Naive thymus-derived CD4-positive, alpha-beta T cell (primary cell): ENCODE measurements around the gene KBTBD13. TPM values are rescaled to one million over a fixed set of nuclear protein-coding genes. Genes with fewer than 3 reads are reported as not detected.

Experiments used
- ATAC-seq: fragments of 150-1000 bp; cut with Tn5 transposase; 2 replicates; pipeline ENCODE4 v1.10.0; 2021; ENCODE audit warnings: mild to moderate bottlenecking, moderate library complexity
- CTCF ChIA-PET: fragments of 350-600 bp; sonication (Branson Sonifier 250); formaldehyde crosslinking; loops from one replicate; lab custom pipeline; 2021; ENCODE audit warnings: antibody characterized with exemption; lab: Charles Lee
- POLR2A ChIA-PET: fragments of 350-600 bp; sonication (Branson Sonifier 250); formaldehyde crosslinking; loops from one replicate; lab custom pipeline; 2021; ENCODE audit warnings: antibody characterized with exemption, inconsistent platforms; lab: Charles Lee
- DNase-seq, 9 donors: peaks; one replicate each; pipeline versions ENCODE4 v3.0.0 to v3.0.0-alpha.2; 2020 to 2022; ENCODE audit warnings: mixed read lengths in 1 of 9
- H3K27ac ChIP-seq: one replicate; pipeline ENCODE4 v1.7.0; 2013; ENCODE audit warnings: mild to moderate bottlenecking, low read depth, low read length, moderate library complexity
- H3K27me3 ChIP-seq, 2 donors: one replicate each; pipeline ENCODE4 v1.7.0; 2013; ENCODE audit warnings: low read length in 2 of 2, mild to moderate bottlenecking in 2 of 2, moderate library complexity in 2 of 2; ENCODE audit not compliant: control insufficient read depth in 2 of 2, insufficient read depth in 2 of 2
- H3K36me3 ChIP-seq, 3 experiments: 1 replicate in 2 of 3; 2 replicates in 1 of 3; pipeline ENCODE4 v1.7.0; 2013; ENCODE audit warnings: low read length in 3 of 3, mild to moderate bottlenecking in 3 of 3, moderate library complexity in 1 of 3; ENCODE audit not compliant: insufficient read depth in 3 of 3, control insufficient read depth in 2 of 3
- H3K4me1 ChIP-seq, 2 donors: one replicate each; pipeline ENCODE4 v1.7.0; 2013; ENCODE audit warnings: low read length in 2 of 2, mild to moderate bottlenecking in 2 of 2, moderate library complexity in 1 of 2; ENCODE audit not compliant: control insufficient read depth in 2 of 2, insufficient read depth in 2 of 2
- H3K4me3 ChIP-seq: 2 replicates; pipeline ENCODE4 v1.7.0; 2013; ENCODE audit warnings: mild to moderate bottlenecking, low read length
- H3K9me3 ChIP-seq, 3 experiments: 1 replicate in 2 of 3; 2 replicates in 1 of 3; pipeline ENCODE4 v1.7.0; 2013; ENCODE audit warnings: low read length in 3 of 3; ENCODE audit not compliant: control insufficient read depth in 2 of 3
- H3K27ac Mint-ChIP-seq, 9 donors: one replicate each; pipeline ENCODE4 v1.8.0; 2020 to 2022; ENCODE audit warnings: mixed read lengths in 9 of 9, mild to moderate bottlenecking in 8 of 9, moderate library complexity in 5 of 9, inconsistent platforms in 2 of 9
- H3K27me3 Mint-ChIP-seq, 5 donors: one replicate each; pipeline ENCODE4 v1.8.0; 2021 to 2022; ENCODE audit warnings: mixed read lengths in 5 of 5, mild to moderate bottlenecking in 1 of 5
- H3K36me3 Mint-ChIP-seq, 5 donors: one replicate each; pipeline ENCODE4 v1.8.0; 2020 to 2022; ENCODE audit warnings: mixed read lengths in 5 of 5, mild to moderate bottlenecking in 3 of 5, inconsistent platforms in 1 of 5
- H3K4me1 Mint-ChIP-seq, 7 donors: one replicate each; pipeline ENCODE4 v1.8.0; 2020 to 2022; ENCODE audit warnings: mixed read lengths in 7 of 7, mild to moderate bottlenecking in 3 of 7, inconsistent platforms in 1 of 7
- H3K4me3 Mint-ChIP-seq, 10 donors: one replicate each; pipeline ENCODE4 v1.8.0; 2020 to 2022; ENCODE audit warnings: mild to moderate bottlenecking in 10 of 10, mixed read lengths in 10 of 10, moderate library complexity in 6 of 10, inconsistent platforms in 2 of 10
- H3K9me3 Mint-ChIP-seq, 11 donors: one replicate each; pipeline ENCODE4 v1.8.0; 2020 to 2022; ENCODE audit warnings: mixed read lengths in 11 of 11, mild to moderate bottlenecking in 4 of 11, inconsistent platforms in 1 of 11, moderate library complexity in 1 of 11
- intact Hi-C, 2 donors: fragments of 100-400 bp; cut with micrococcal nuclease; formaldehyde crosslinking; loops; one replicate each; pipeline ENCODE4 v1.15.1; 2023
- polyA plus RNA-seq, 2 donors: library from polyadenylated mRNA; unstranded; fragments of 300-500 nt; fragmentation: Illumina TruSeq; gene quantifications; one replicate each; pipeline ENCODE4 v1.2.3, GENCODE V29; 2021
- total RNA-seq, 6 experiments: library from RNA in 5 of 6; stranded (reverse) in 5 of 6; gene quantifications; 1 replicate in 5 of 6; 2 replicates in 1 of 6; pipeline ENCODE4 v1.2.3 and lab custom pipeline; 2021 to 2026

KBTBD13 gene
- total RNA-seq = not detected
- polyA plus RNA-seq = not detected
- total RNA-seq (lab: John Stamatoyannopoulos, UW) = not detected

DNA sequence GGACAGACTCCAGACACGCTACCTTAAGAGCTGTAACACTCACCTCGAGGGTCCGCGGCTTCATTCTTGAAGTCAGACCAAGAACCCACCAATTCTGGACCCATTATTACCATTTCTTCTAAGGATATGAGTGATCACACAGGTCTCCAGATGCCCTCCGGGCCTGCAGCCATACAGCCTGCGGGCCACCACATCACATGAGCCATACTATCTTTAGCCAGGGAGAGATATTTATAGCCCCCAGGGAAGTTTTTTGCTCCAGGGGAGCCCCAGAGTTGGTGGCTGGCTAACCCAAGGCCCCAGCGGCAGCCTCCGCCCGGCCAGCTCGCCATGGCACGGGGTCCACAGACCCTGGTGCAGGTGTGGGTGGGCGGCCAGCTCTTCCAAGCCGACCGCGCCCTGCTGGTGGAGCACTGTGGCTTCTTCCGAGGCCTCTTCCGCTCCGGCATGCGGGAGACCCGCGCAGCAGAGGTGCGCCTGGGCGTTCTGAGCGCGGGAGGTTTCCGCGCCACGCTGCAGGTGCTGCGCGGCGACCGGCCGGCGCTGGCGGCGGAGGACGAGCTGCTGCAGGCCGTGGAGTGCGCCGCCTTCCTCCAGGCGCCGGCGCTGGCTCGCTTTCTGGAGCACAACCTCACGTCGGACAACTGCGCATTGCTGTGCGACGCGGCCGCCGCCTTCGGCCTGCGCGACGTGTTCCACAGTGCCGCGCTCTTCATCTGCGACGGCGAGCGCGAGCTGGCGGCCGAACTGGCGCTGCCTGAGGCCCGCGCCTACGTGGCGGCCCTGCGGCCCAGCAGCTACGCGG lies at the start of gene KBTBD13:
Gene KBTBD13 (plus strand): TSS at position 261 of the 805 bp plus-strand sequence. CDS start 70 bp downstream, at position 331.
- POLR2A ChIA-PET = no interaction called here
- H3K36me3 Mint-ChIP-seq = peaks cover 0 to 3% (median 0%) of the 10 kb centered on the region in 5 donors
- peaks cover 5 to 13% (median 10%) of the 10 kb centered on the region in 7 donors for H3K4me1 Mint-ChIP-seq
- CTCF ChIA-PET = interaction anchor here (0.9 to 1.8 kb wide), 2 partner anchors 7 to 42 kb away, joined by 3 to 5 read pairs; no protein-coding TSS in a partner anchor
- H3K9me3 Mint-ChIP-seq = no peaks in the 10 kb centered on the region
- no peaks in the 10 kb centered on the region for H3K36me3 ChIP-seq
- peak within 1 kb of the TSS in 1 of 9 donors; percentile 21 for H3K27ac Mint-ChIP-seq
- ATAC-seq (no peak), DNase-seq (no peak)
- peaks cover 16 to 27% (median 25%) of the 10 kb centered on the region in 5 donors for H3K27me3 Mint-ChIP-seq
- H3K4me1 ChIP-seq = peaks cover 0 to 2% of the 10 kb centered on the region in 2 donors
- peak within 1 kb of the TSS in 5 of 10 donors; percentile 26 to 68 (median 46) for H3K4me3 Mint-ChIP-seq
- H3K9me3 ChIP-seq = no peaks in the 10 kb centered on the region
- H3K4me3 ChIP-seq = no peak within 1 kb of the TSS
- H3K27me3 ChIP-seq = no peaks in the 10 kb centered on the region
- H3K27ac ChIP-seq = no peak within 1 kb of the TSS
- intact Hi-C loops = no loop called here

DNA sequence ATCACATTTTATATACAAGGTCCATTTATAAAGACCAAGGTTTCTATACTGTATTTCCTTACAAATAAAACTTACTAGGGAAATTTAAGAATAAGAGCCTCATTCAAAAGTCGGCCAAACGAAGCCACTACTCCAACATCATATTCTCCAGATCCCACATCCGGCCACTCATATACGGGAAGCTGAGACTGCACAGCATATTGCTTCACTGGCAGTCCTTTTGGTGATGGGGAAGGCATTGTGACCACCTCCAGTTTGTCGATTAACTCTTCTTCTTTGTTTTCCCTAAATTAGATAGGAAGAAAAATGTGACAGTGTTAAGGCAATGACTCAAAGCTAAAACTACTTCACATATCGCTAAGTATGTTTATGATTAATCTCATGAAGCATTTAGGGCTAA lies 49.8 kb upstream of the KBTBD13 start:
- Histone ChIP-seq H3K4me3 (no peak overlapping the region), H3K4me1 (peaks cover 9 to 10% of the 10 kb centered on the region in 2 donors), H3K27me3 (no peaks in the 10 kb centered on the region), H3K9me3 (no peaks in the 10 kb centered on the region), H3K36me3 (peaks cover 0 to 30% (median 4%) of the 10 kb centered on the region in 3 experiments), H3K27ac (no peak overlapping the region)
- intact Hi-C loops = loop anchor here in 1 of 2 donors (5.0 kb wide), 1 partner anchor 189 kb away; no protein-coding TSS in a partner anchor
- H3K27me3 Mint-ChIP-seq = peaks cover 0 to 16% (median 0%) of the 10 kb centered on the region in 5 donors
- DNase-seq = no peak
- ChIA-PET POLR2A (no interaction called here), CTCF (interaction anchor here (0.6 kb wide), 1 partner anchor 35 kb away, joined by 5 read pairs; no protein-coding TSS in a partner anchor)
- ATAC-seq = no peak
- no peaks in the 10 kb centered on the region for H3K9me3 Mint-ChIP-seq
- H3K4me3 Mint-ChIP-seq = peak overlapping the region in 3 of 10 donors; percentile 7 to 24 (median 17)
- H3K27ac Mint-ChIP-seq = peak overlapping the region in 2 of 9 donors; percentile 48 to 84
- H3K4me1 Mint-ChIP-seq = peaks cover 10 to 31% (median 18%) of the 10 kb centered on the region in 7 donors
- H3K36me3 Mint-ChIP-seq = peaks cover 3 to 28% (median 10%) of the 10 kb centered on the region in 5 donors

DNA sequence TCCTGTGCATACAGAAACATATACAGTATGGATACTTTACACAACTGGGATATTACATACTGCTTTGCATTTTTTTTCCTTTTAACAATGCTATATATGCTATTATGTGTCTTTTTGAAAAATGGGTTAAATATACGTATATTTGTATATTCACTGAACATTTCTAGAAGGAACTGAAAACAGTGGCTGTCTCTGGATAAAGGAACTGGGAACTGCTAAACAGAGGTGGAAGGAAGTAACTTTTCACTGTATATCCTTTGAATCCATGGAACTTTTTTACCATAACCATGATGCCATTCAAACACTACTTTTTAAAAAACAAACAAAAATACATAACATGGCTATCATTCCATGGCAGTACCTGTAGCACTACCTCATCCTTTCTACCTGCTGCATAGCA lies 49.0 kb upstream of the KBTBD13 start:
- peaks cover 3 to 28% (median 10%) of the 10 kb centered on the region in 5 donors for H3K36me3 Mint-ChIP-seq
- DNase-seq (no peak), ATAC-seq (no peak)
- H3K4me3 Mint-ChIP-seq = peak overlapping the region; percentile 83 to 98 (median 93)
- Histone ChIP-seq H3K9me3 (no peaks in the 10 kb centered on the region), H3K4me1 (peaks cover 9 to 10% of the 10 kb centered on the region in 2 donors), H3K27ac (peak overlapping the region; percentile 76), H3K4me3 (no peak overlapping the region), H3K36me3 (peaks cover 0 to 30% (median 4%) of the 10 kb centered on the region in 3 experiments), H3K27me3 (no peaks in the 10 kb centered on the region)
- H3K27ac Mint-ChIP-seq = peak overlapping the region in 2 of 9 donors; percentile 75 to 85
- peaks cover 10 to 36% (median 23%) of the 10 kb centered on the region in 7 donors for H3K4me1 Mint-ChIP-seq
- intact Hi-C loops = loop anchor here in 1 of 2 donors (5.0 kb wide), 1 partner anchor 190 kb away; no protein-coding TSS in a partner anchor
- peaks cover 4 to 24% (median 7%) of the 10 kb centered on the region in 5 donors for H3K27me3 Mint-ChIP-seq
- ChIA-PET POLR2A (no interaction called here), CTCF (interaction anchor here (0.6 kb wide), 1 partner anchor 34 kb away, joined by 5 read pairs; no protein-coding TSS in a partner anchor)
- H3K9me3 Mint-ChIP-seq = no peaks in the 10 kb centered on the region

- peak in 2 of 9 donors; percentile 18 to 22 for DNase-seq
- Histone ChIP-seq H3K4me1 (peaks cover 9 to 10% of the 10 kb centered on the region in 2 donors), H3K4me3 (peak overlapping the region; percentile 90), H3K27me3 (no peaks in the 10 kb centered on the region), H3K9me3 (no peaks in the 10 kb centered on the region), H3K36me3 (peaks cover 0 to 30% (median 4%) of the 10 kb centered on the region in 3 experiments), H3K27ac (peak overlapping the region; percentile 76)
- ATAC-seq = no peak
- ChIA-PET POLR2A (interaction anchor here (0.6 kb wide), 1 partner anchor 35 kb away, joined by 3 read pairs; no protein-coding TSS in a partner anchor), CTCF (no interaction called here)
- peak overlapping the region; percentile 83 to 98 (median 93) for H3K4me3 Mint-ChIP-seq
- intact Hi-C loops = loop anchor here in 1 of 2 donors (2.0 to 5.0 kb wide), 3 partner anchors 20 to 276 kb away; partner anchors contain the start of gene RNU5B-1
- H3K4me1 Mint-ChIP-seq = peaks cover 13 to 40% (median 28%) of the 10 kb centered on the region in 7 donors
- H3K36me3 Mint-ChIP-seq = peaks cover 3 to 23% (median 10%) of the 10 kb centered on the region in 5 donors
- peak overlapping the region; percentile 11 to 95 (median 79) for H3K27ac Mint-ChIP-seq
- H3K9me3 Mint-ChIP-seq = no peaks in the 10 kb centered on the region
- H3K27me3 Mint-ChIP-seq = peaks cover 4 to 28% (median 10%) of the 10 kb centered on the region in 5 donors
Observed at GRCh38 chr15:65028338-65028737, 48.2 kb upstream of the KBTBD13 start.

GRCh38 chr15:65028921-65029735 lies 47.4 kb upstream of the KBTBD13 start, which contains the start of gene MTFMT:
Gene MTFMT, minus strand, starts transcription at chr15:65029639. Its CDS starts 26 bp downstream, at chr15:65029613.
- H3K27ac Mint-ChIP-seq = peak within 1 kb of the TSS; percentile 21 to 95 (median 79)
- Histone ChIP-seq H3K27ac (peak within 1 kb of the TSS; percentile 76), H3K36me3 (peaks cover 0 to 25% (median 4%) of the 10 kb centered on the region in 3 experiments), H3K4me3 (peak within 1 kb of the TSS; percentile 90), H3K27me3 (no peaks in the 10 kb centered on the region), H3K4me1 (peaks cover 9 to 10% of the 10 kb centered on the region in 2 donors), H3K9me3 (no peaks in the 10 kb centered on the region)
- DNase-seq = peak; percentile 72 to 93 (median 87)
- ATAC-seq = peak; percentile 96
- POLR2A ChIA-PET = no interaction called here
- intact Hi-C loops = loop anchor here (1.0 to 5.0 kb wide), 8 partner anchors 20 to 356 kb away; partner anchors contain the start of genes RNU5A-1 (in 2 of the 2), CLPX (in 1 of the 2), RNU5B-1 (in 1 of the 2) and SPG21 (in 1 of the 2)
- CTCF ChIA-PET = no interaction called here
- H3K9me3 Mint-ChIP-seq = no peaks in the 10 kb centered on the region
- peaks cover 4 to 28% (median 11%) of the 10 kb centered on the region in 5 donors for H3K27me3 Mint-ChIP-seq
- peaks cover 3 to 16% (median 7%) of the 10 kb centered on the region in 5 donors for H3K36me3 Mint-ChIP-seq
- peak within 1 kb of the TSS; percentile 83 to 98 (median 93) for H3K4me3 Mint-ChIP-seq
- H3K4me1 Mint-ChIP-seq = peaks cover 15 to 43% (median 33%) of the 10 kb centered on the region in 7 donors
